HFFc6 (cell line): ENCODE data around the gene SLK. TPM values are rescaled to one million over a fixed set of nuclear protein-coding genes. Genes with fewer than 3 reads are reported as not detected.

Source experiments
- DNase-seq: peaks from one replicate; pipeline ENCODE4 v3.0.0-alpha.2; 2018
- H3K27ac Mint-ChIP-seq: 2 replicates; pipeline ENCODE4 v1.8.0; 2020; ENCODE audit warnings: mild to moderate bottlenecking, mixed read lengths
- H3K27me3 Mint-ChIP-seq: 2 replicates; pipeline ENCODE4 v1.8.0; 2021; ENCODE audit warnings: mild to moderate bottlenecking, moderate library complexity, mixed read lengths; ENCODE audit not compliant: insufficient read depth
- H3K36me3 Mint-ChIP-seq: 2 replicates; pipeline ENCODE4 v1.8.0; 2021; ENCODE audit warnings: low read depth, mixed read lengths
- H3K4me1 Mint-ChIP-seq: 2 replicates; pipeline ENCODE4 v1.8.0; 2020; ENCODE audit warnings: low read depth, mixed read lengths
- H3K4me3 Mint-ChIP-seq: 2 replicates; pipeline ENCODE4 v1.8.0; 2020; ENCODE audit warnings: mild to moderate bottlenecking, moderate library complexity, mixed read lengths
- H3K9me3 Mint-ChIP-seq: 2 replicates; pipeline ENCODE4 v1.8.0; 2020; ENCODE audit warnings: mild to moderate bottlenecking, mixed read lengths
- total RNA-seq, 6 experiments: library from RNA; stranded (reverse); fragmentation: NEBNext Ultra II Directional; extraction: Animal tissue kit (Norgen Biotek cat#: 25700); gene quantifications; 2 replicates in 1 of 6; 3 replicates in 5 of 6; pipeline ENCODE4 v1.2.3, GENCODE V29; 2021
- TF ChIP-seq, protein P1 (sequence below): fragments of 200-600 bp; sonication (generic); IDR thresholded peaks from 2 replicates; pipeline ENCODE4 v1.5.0; 2021; ENCODE audit warnings: antibody characterized with exemption, mild to moderate bottlenecking

The SLK gene
- total RNA-seq, 6 experiments from 2014 or later = 21.6 to 29.9 (median 27.3) TPM

DNA sequence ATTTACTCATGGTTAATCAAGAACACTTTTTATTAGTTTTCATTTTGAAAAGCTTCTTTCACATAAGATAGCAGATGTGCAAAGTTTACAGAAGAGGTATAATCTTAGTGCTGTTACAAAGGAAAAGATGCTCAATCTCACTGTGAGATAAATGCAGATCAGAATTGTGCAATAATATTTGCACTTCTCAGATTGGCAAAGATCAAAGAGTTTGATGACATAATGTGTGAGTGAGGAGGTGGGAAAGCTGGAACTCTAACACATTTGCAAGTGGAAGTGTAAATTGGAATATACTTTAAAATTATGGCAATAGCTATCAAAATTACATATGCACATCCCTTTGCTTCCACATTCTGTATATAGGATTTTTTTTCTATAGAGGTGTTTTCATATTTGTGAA lies 27.4 kb upstream of the SLK start:
- Mint-ChIP-seq H3K4me1 (no peaks in the 10 kb centered on the region), H3K9me3 (no peaks in the 10 kb centered on the region), H3K27ac (no peak overlapping the region), H3K4me3 (no peak overlapping the region), H3K27me3 (peaks cover 6% of the 10 kb centered on the region), H3K36me3 (no peaks in the 10 kb centered on the region)
- TF ChIP-seq, protein P1, sequence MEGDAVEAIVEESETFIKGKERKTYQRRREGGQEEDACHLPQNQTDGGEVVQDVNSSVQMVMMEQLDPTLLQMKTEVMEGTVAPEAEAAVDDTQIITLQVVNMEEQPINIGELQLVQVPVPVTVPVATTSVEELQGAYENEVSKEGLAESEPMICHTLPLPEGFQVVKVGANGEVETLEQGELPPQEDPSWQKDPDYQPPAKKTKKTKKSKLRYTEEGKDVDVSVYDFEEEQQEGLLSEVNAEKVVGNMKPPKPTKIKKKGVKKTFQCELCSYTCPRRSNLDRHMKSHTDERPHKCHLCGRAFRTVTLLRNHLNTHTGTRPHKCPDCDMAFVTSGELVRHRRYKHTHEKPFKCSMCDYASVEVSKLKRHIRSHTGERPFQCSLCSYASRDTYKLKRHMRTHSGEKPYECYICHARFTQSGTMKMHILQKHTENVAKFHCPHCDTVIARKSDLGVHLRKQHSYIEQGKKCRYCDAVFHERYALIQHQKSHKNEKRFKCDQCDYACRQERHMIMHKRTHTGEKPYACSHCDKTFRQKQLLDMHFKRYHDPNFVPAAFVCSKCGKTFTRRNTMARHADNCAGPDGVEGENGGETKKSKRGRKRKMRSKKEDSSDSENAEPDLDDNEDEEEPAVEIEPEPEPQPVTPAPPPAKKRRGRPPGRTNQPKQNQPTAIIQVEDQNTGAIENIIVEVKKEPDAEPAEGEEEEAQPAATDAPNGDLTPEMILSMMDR = no peak
- DNase-seq = no peak

- DNase-seq = no peak
- Mint-ChIP-seq H3K9me3 (no peaks in the 10 kb centered on the region), H3K36me3 (no peaks in the 10 kb centered on the region), H3K27ac (no peak overlapping the region), H3K27me3 (peaks cover 6% of the 10 kb centered on the region), H3K4me1 (no peaks in the 10 kb centered on the region), H3K4me3 (no peak overlapping the region)
- TF ChIP-seq, protein P1 = no peak
These were observed 25.1 kb upstream of the SLK start for GRCh38 chr10:103941801-103942200.

DNA sequence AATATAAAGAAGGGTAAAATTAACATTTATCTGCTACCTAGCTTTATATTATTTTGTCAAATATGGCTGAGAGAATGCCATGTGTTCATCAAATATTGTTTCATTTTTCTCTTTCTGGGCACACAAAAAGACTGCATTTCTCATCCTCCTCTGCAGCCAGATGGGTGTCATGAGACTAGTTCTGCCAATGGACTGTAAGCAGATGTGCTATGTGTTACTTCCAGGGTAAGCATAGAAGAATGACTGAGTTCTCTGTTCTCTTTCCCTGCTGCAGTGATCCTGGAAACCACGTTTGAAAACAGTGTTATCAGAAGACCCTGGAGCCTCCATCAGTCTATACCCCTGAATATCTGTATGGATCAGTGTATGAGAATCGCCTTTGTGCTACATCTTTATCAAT lies 24.1 kb upstream of the SLK start:
- DNase-seq = no peak
- no peak overlapping the region for H3K27ac Mint-ChIP-seq
- H3K36me3 Mint-ChIP-seq = no peaks in the 10 kb centered on the region
- H3K4me3 Mint-ChIP-seq = no peak overlapping the region
- H3K9me3 Mint-ChIP-seq = no peaks in the 10 kb centered on the region
- TF ChIP-seq, protein P1 = no peak
- H3K4me1 Mint-ChIP-seq = no peaks in the 10 kb centered on the region
- H3K27me3 Mint-ChIP-seq = peaks cover 6% of the 10 kb centered on the region

- DNase-seq = no peak
- Mint-ChIP-seq H3K36me3 (no peaks in the 10 kb centered on the region), H3K27ac (no peak overlapping the region), H3K4me1 (peaks cover 9% of the 10 kb centered on the region), H3K4me3 (no peak overlapping the region), H3K9me3 (no peaks in the 10 kb centered on the region), H3K27me3 (peaks cover 8% of the 10 kb centered on the region)
- TF ChIP-seq, protein P1 = no peak
These were observed 19.0 kb upstream of the SLK start for GRCh38 chr10:103947799-103948516.

DNA sequence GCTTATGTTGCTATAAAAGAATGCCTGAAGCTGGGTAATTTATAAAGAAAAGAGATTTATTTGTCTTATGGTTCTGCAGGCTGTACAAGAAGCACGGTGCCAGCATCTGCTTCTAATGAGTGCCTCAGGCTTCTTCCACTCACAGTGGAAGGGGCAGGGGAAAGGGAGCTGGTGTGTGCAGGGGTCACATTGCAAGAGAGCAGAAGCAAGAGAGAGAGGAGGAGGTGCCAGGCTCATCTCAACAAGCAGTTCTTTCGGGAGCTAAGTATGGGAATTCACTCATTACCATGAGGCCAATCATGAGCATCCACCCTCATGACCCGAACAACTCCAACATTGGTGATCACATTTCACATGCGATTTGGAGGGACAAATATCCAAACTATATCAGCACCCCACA lies 17.2 kb upstream of the SLK start:
- Mint-ChIP-seq H3K36me3 (peaks cover 5% of the 10 kb centered on the region; the same call in 1 of the 2 replicates), H3K27me3 (peaks cover 13% of the 10 kb centered on the region), H3K4me3 (no peak overlapping the region), H3K9me3 (peaks cover 6% of the 10 kb centered on the region), H3K4me1 (peaks cover 9% of the 10 kb centered on the region), H3K27ac (no peak overlapping the region)
- TF ChIP-seq, protein P1 = no peak
- no peak for DNase-seq
